HG02973 (cell line): ENCODE data around the gene RING1.

ENCODE experiments used
- ATAC-seq: cut with Tn5 transposase; IDR thresholded peaks from one replicate; pipeline ENCODE4 v1.9.1; 2021; ENCODE audit warnings: moderate library complexity; ENCODE audit not compliant: unreplicated experiment

Gene RING1

GRCh38 chr6:33208091-33208967 lies at the start of gene RING1:
RING1 (plus strand) TSS chr6:33208500; CDS start chr6:33208823, 323 bp downstream.
- ATAC-seq: peak; percentile 34

GRCh38 chr6:33160096-33160495 lies 48.2 kb upstream of the RING1 start:
- no peak for ATAC-seq

- ATAC-seq: no peak
These were observed 47.5 kb upstream of the RING1 start for GRCh38 chr6:33160728-33161344.

GRCh38 chr6:33161354-33162331 lies 46.7 kb upstream of the RING1 start:
- ATAC-seq: no peak

GRCh38 chr6:33163540-33163939 lies 44.8 kb upstream of the RING1 start:
- no peak for ATAC-seq

GRCh38 chr6:33164176-33164575 lies 44.1 kb upstream of the RING1 start:
- no peak for ATAC-seq

GRCh38 chr6:33164665-33165373 lies 43.5 kb upstream of the RING1 start:
- no peak for ATAC-seq

- no peak for ATAC-seq
These were observed 42.6 kb upstream of the RING1 start for GRCh38 chr6:33165581-33166258.

- no peak for ATAC-seq
These were observed 41.9 kb upstream of the RING1 start for GRCh38 chr6:33166363-33166762.

GRCh38 chr6:33166811-33167210 lies 41.5 kb upstream of the RING1 start:
- no peak for ATAC-seq

GRCh38 chr6:33167374-33168283 lies 40.7 kb upstream of the RING1 start:
- ATAC-seq: no peak

GRCh38 chr6:33168284-33168601 lies 40.1 kb upstream of the RING1 start:
- ATAC-seq: no peak

GRCh38 chr6:33168639-33169038 lies 39.7 kb upstream of the RING1 start:
- no peak for ATAC-seq

GRCh38 chr6:33169291-33170175 lies 38.8 kb upstream of the RING1 start:
- ATAC-seq: no peak

GRCh38 chr6:33170176-33171015 lies 37.9 kb upstream of the RING1 start:
- ATAC-seq: no peak

GRCh38 chr6:33171016-33171879 lies 37.1 kb upstream of the RING1 start:
- no peak for ATAC-seq
